HCT116 (cell line): ENCODE results near the gene LRP1. TPM values are rescaled to one million over a fixed set of nuclear protein-coding genes. Genes with fewer than 3 reads are reported as not detected.

Source experiments
- ATAC-seq: fragments of 200-7000 bp; cut with Tn5 transposase; 2 replicates; pipeline ENCODE4 v1.9.1; 2020; ENCODE audit warnings: mild to moderate bottlenecking, moderate library complexity
- BruUV-seq: library from RNA; stranded (reverse); fragments of 400-500 nt; replicated peaks from 2 replicates; lab custom pipeline; 2021; lab: Mats Ljungman, UMichigan
- CTCF ChIA-PET: fragments of 300-600 bp; sonication (Branson Sonifier 250); formaldehyde crosslinking; loops from one replicate; lab custom pipeline; 2021; ENCODE audit warnings: antibody characterized with exemption; lab: Charles Lee
- POLR2A ChIA-PET: fragments of 300-600, 350-600 bp; sonication (Branson Sonifier 250); formaldehyde crosslinking; loops from one replicate; lab custom pipeline; 2021; ENCODE audit warnings: antibody characterized with exemption; lab: Charles Lee
- RAD21 ChIA-PET, 2 experiments: fragments of 300-600 bp; sonication (Branson Sonifier 250); formaldehyde crosslinking; loops; one replicate each; lab custom pipeline; 2023; ENCODE audit warnings: low total read pairs in 2 of 2; ENCODE audit not compliant: uncharacterized antibody in 2 of 2, unreplicated experiment in 2 of 2, low non-redundant PET in 1 of 2; lab: Charles Lee
- DNase-seq: peaks from one replicate; pipeline ENCODE4 v3.0.0-alpha.2; 2010; ENCODE audit warnings: low read depth, low spot score
- H2AFZ ChIP-seq: fragments of 200-600 bp; shearing (Covaris generic), sonication (generic); 2 replicates; pipeline ENCODE4 v1.6.1; 2017; ENCODE audit warnings: low read depth, mixed run types, mixed read lengths, antibody characterized with exemption, low read length; ENCODE audit not compliant: poor library complexity, severe bottlenecking
- H3K27ac ChIP-seq: 2 replicates; pipeline ENCODE4 v1.5.1; 2012; ENCODE audit warnings: low read depth, low read length
- H3K27me3 ChIP-seq: fragments of 200-600 bp; sonication (generic); 2 replicates; pipeline ENCODE4 v1.6.1; 2016; ENCODE audit warnings: mixed run types, low read length, mixed read lengths; ENCODE audit not compliant: insufficient read depth
- H3K36me3 ChIP-seq, 2 experiments: fragments of 200-500 bp in 1 of 2; fragments of 200-600 bp in 1 of 2; sonication (Bioruptor generic) in 1 of 2; sonication (generic) in 1 of 2; 2 replicates each; pipeline versions ENCODE4 v1.5.1 to v1.6.1; 2014 to 2016; ENCODE audit warnings: low read length in 2 of 2, inconsistent platforms in 1 of 2, mixed read lengths in 1 of 2, mixed run types in 1 of 2; ENCODE audit not compliant: insufficient read depth in 2 of 2, control insufficient read depth in 1 of 2
- H3K4me1 ChIP-seq, 2 experiments: fragments of 200-600 bp in 1 of 2; sonication (generic) in 1 of 2; 2 replicates each; pipeline versions ENCODE4 v1.5.1 to v1.6.1; 2012 to 2017; ENCODE audit warnings: low read length in 2 of 2, inconsistent platforms in 1 of 2, mild to moderate bottlenecking in 1 of 2, mixed read lengths in 1 of 2, mixed run types in 1 of 2, moderate library complexity in 1 of 2; ENCODE audit not compliant: insufficient read depth in 2 of 2, control insufficient read depth in 1 of 2
- H3K4me2 ChIP-seq: fragments of 200-600 bp; sonication (generic); 2 replicates; pipeline ENCODE4 v1.6.1; 2017; ENCODE audit warnings: mixed run types, low read length, mixed read lengths
- H3K4me3 ChIP-seq, 2 experiments: fragments of 200-600 bp in 1 of 2; sonication (generic) in 1 of 2; replicated peaks in 1 of 2; 2 replicates each; pipeline ENCODE4 v1.5.1; 2011 to 2016; ENCODE audit warnings: low read length in 2 of 2, control low read depth in 1 of 2, low read depth in 1 of 2, mild to moderate bottlenecking in 1 of 2, mixed read lengths in 1 of 2, mixed run types in 1 of 2
- H3K79me2 ChIP-seq: fragments of 200-600 bp; sonication (generic); 2 replicates; pipeline ENCODE4 v1.6.1; 2017; ENCODE audit warnings: mild to moderate bottlenecking, mixed run types, low read length, moderate library complexity, mixed read lengths; ENCODE audit not compliant: insufficient read depth
- H3K9ac ChIP-seq: fragments of 200-600 bp; sonication (generic); 2 replicates; pipeline ENCODE4 v1.6.1; 2016; ENCODE audit warnings: low read length, mixed read lengths
- H3K9me2 ChIP-seq: fragments of 200-600 bp; sonication (generic), shearing (Covaris generic); 2 replicates; pipeline ENCODE4 v1.6.1; 2017; ENCODE audit warnings: mixed run types, mild to moderate bottlenecking, moderate library complexity; ENCODE audit not compliant: insufficient read depth
- H3K9me3 ChIP-seq, 2 experiments: fragments of 200-500 bp in 1 of 2; fragments of 200-600 bp in 1 of 2; sonication (Bioruptor generic) in 1 of 2; sonication (generic) in 1 of 2; 2 replicates each; pipeline ENCODE4 v1.6.1; 2014 to 2017; ENCODE audit warnings: low read length in 2 of 2, mixed read lengths in 2 of 2, inconsistent platforms in 1 of 2, low read depth in 1 of 2, mild to moderate bottlenecking in 1 of 2, mixed run types in 1 of 2, moderate library complexity in 1 of 2; ENCODE audit not compliant: control insufficient read depth in 1 of 2, insufficient read depth in 1 of 2
- H4K20me1 ChIP-seq: fragments of 200-600 bp; sonication (generic), shearing (Covaris generic); 2 replicates; pipeline ENCODE4 v1.6.1; 2017; ENCODE audit warnings: mixed run types, mild to moderate bottlenecking, moderate library complexity; ENCODE audit not compliant: insufficient read depth
- ATF3 ChIP-seq: IDR thresholded peaks from 2 replicates; pipeline ENCODE4 v1.6.1; 2012
- CBX3 ChIP-seq: IDR thresholded peaks from 2 replicates; pipeline ENCODE4 v1.6.1; 2012; ENCODE audit warnings: low read depth
- CEBPB ChIP-seq: IDR thresholded peaks from 2 replicates; pipeline ENCODE4 v1.6.1; 2012; ENCODE audit warnings: low read depth
- CTCF ChIP-seq, 3 experiments: fragments of 200-600 bp in 1 of 3; sonication (generic) in 1 of 3; IDR thresholded peaks in 2 of 3; conservative IDR thresholded peaks in 1 of 3; 2 replicates each; pipeline ENCODE4 v1.5.1; 2012 to 2017; ENCODE audit warnings: low read depth in 2 of 3, low read length in 2 of 3, antibody characterized with exemption in 1 of 3, borderline replicate concordance in 1 of 3, control low read depth in 1 of 3, mild to moderate bottlenecking in 1 of 3, mixed read lengths in 1 of 3, mixed run types in 1 of 3, moderate library complexity in 1 of 3; ENCODE audit not compliant: insufficient read depth in 1 of 3
- EGR1 ChIP-seq: IDR thresholded peaks from 2 replicates; pipeline ENCODE4 v1.6.1; 2012; ENCODE audit warnings: low read depth
- ELF1 ChIP-seq: IDR thresholded peaks from 2 replicates; pipeline ENCODE4 v1.6.1; 2012; ENCODE audit warnings: low read depth, borderline replicate concordance
- EZH2phosphoT487 ChIP-seq: fragments of 200-600 bp; IDR thresholded peaks from 2 replicates; pipeline ENCODE4 v1.6.1; 2018; ENCODE audit warnings: antibody characterized with exemption, borderline replicate concordance
- FOSL1 ChIP-seq: IDR thresholded peaks from 2 replicates; pipeline ENCODE4 v1.6.1; 2012; ENCODE audit warnings: low read depth
- JUND ChIP-seq: IDR thresholded peaks from 2 replicates; pipeline ENCODE4 v1.6.1; 2012
- POLR2A ChIP-seq: IDR thresholded peaks from 2 replicates; pipeline ENCODE4 v1.7.0; 2011; ENCODE audit warnings: borderline replicate concordance; ENCODE audit not compliant: insufficient read depth, insufficient read length; ENCODE audit errors: extremely low read depth
- RAD21 ChIP-seq: IDR thresholded peaks from 2 replicates; pipeline ENCODE4 v1.6.1; 2012; ENCODE audit warnings: low read depth, mild to moderate bottlenecking
- SIN3A ChIP-seq: IDR thresholded peaks from 2 replicates; pipeline ENCODE4 v1.6.1; 2012; ENCODE audit warnings: low read depth
- SRF ChIP-seq: IDR thresholded peaks from 2 replicates; pipeline ENCODE4 v1.6.1; 2012; ENCODE audit warnings: low read depth
- TCF7L2 ChIP-seq: IDR thresholded peaks from 2 replicates; pipeline ENCODE4 v1.7.0; 2011; ENCODE audit warnings: borderline replicate concordance, inconsistent platforms; ENCODE audit not compliant: insufficient read depth, insufficient read length; ENCODE audit errors: extremely low read depth
- YY1 ChIP-seq: IDR thresholded peaks from 2 replicates; pipeline ENCODE4 v1.6.1; 2011; ENCODE audit warnings: low read length, low read depth, moderate library complexity, mild to moderate bottlenecking; ENCODE audit not compliant: insufficient replicate concordance; ENCODE audit errors: extremely low read depth
- ZFX ChIP-seq: fragments of 450-650 bp; IDR thresholded peaks from 2 replicates; pipeline ENCODE4 v1.6.1; 2017
- ZNF274 ChIP-seq: fragments of 200-500 bp; sonication (Bioruptor generic); IDR thresholded peaks from 2 replicates; pipeline ENCODE4 v1.6.1; 2014; ENCODE audit warnings: mild to moderate bottlenecking, low read depth, low read length, inconsistent platforms
- intact Hi-C: fragments of 100-400 bp; cut with micrococcal nuclease; formaldehyde crosslinking; loops from 2 replicates; pipeline ENCODE4 v1.10.0; 2022
- total RNA-seq: library from RNA; stranded (reverse); gene quantifications from one replicate; pipeline ENCODE4 v1.2.1, GENCODE V29; 2021; ENCODE audit not compliant: unreplicated experiment
- TF ChIP-seq, protein P1 (sequence below): IDR thresholded peaks from 2 replicates; pipeline ENCODE4 v1.6.1; 2011; ENCODE audit warnings: mild to moderate bottlenecking, low read length, moderate library complexity; ENCODE audit not compliant: insufficient replicate concordance; ENCODE audit errors: extremely low read depth

The LRP1 gene
- total RNA-seq, 1 experiment from 2014 or later, result 12.0 TPM

- H3K36me3 ChIP-seq, result peaks cover 0 to 7% of the 10 kb centered on the region in 2 experiments; a peak in 1 of 4 replicates
- no peak overlapping the region for H2AFZ ChIP-seq
- no peaks in the 10 kb centered on the region for H3K9me2 ChIP-seq
- ChIA-PET POLR2A (interaction anchor here (1.4 to 1.6 kb wide), 2 partner anchors 9 to 13 kb away, joined by 3 read pairs; no protein-coding TSS in a partner anchor), RAD21 (no interaction called here)
- ATAC-seq, result no peak
- H4K20me1 ChIP-seq, result no peaks in the 10 kb centered on the region
- intact Hi-C loops, result no loop called here
- no peaks in the 10 kb centered on the region for H3K27me3 ChIP-seq
- peaks cover 15% of the 10 kb centered on the region for H3K79me2 ChIP-seq
- BruUV-seq, result no TSS peak
- H3K4me3 ChIP-seq, result no peak overlapping the region
- no peak overlapping the region for H3K4me2 ChIP-seq
- TF ChIP-seq YY1 (no peak), SRF (no peak), CBX3 (no peak), EGR1 (no peak), JUND (no peak), EZH2phosphoT487 (no peak), POLR2A (no peak), ZNF274 (no peak), CEBPB (no peak), ELF1 (no peak), FOSL1 (no peak), SIN3A (no peak), TCF7L2 (no peak), RAD21 (no peak), ATF3 (no peak), ZFX (no peak), CTCF (IDR thresholded peaks at IDR 0.05 in 2 of 3, conservative IDR thresholded peaks at IDR 0.05 in 1 of 3; ENCODE audit: borderline replicate concordance in 1 of 3, insufficient read depth in 1 of 3, low read depth in 2 of 3, low read length in 2 of 3) (no peak)
- TF ChIP-seq, protein P1, sequence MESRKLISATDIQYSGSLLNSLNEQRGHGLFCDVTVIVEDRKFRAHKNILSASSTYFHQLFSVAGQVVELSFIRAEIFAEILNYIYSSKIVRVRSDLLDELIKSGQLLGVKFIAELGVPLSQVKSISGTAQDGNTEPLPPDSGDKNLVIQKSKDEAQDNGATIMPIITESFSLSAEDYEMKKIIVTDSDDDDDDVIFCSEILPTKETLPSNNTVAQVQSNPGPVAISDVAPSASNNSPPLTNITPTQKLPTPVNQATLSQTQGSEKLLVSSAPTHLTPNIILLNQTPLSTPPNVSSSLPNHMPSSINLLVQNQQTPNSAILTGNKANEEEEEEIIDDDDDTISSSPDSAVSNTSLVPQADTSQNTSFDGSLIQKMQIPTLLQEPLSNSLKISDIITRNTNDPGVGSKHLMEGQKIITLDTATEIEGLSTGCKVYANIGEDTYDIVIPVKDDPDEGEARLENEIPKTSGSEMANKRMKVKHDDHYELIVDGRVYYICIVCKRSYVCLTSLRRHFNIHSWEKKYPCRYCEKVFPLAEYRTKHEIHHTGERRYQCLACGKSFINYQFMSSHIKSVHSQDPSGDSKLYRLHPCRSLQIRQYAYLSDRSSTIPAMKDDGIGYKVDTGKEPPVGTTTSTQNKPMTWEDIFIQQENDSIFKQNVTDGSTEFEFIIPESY, result no peak
- TF ChIP-seq, all 23 proteins: peak for 0
- CTCF ChIA-PET, result no interaction called here
- H3K9me3 ChIP-seq, result no peaks in the 10 kb centered on the region
- no peak overlapping the region for H3K9ac ChIP-seq
- no peak overlapping the region for H3K27ac ChIP-seq
- no peak for DNase-seq
- peaks cover 10 to 36% of the 10 kb centered on the region in 2 experiments for H3K4me1 ChIP-seq
These were observed 20.7 kb upstream of the LRP1 start for GRCh38 chr12:57107456-57108155.
